Measurements from ENCODE around the gene SHISAL1.

SHISAL1 gene

DNA sequence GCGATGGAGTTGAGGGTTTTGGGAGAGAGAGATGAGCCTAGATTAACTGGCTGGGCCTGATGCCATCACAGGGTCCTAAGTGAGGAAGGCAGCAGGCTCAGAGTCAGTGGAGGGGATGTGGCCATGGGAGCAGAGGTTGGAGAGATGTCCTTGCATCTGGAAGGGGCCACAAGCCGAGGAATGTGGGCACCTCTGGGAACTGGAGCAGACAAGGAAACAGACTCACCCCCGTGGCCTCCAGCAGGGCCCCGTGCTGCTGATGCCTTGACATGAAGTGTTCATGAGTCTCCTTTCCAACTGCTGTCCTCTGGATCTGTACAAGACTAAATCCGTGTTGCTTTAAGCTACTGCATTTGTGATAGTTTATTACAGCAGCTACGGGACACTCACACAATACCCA is 49.2 kb downstream of the SHISAL1 start (continued):
- TF ChIP-seq CREB5 (CRISPR knock-in tag; IDR thresholded peaks at IDR 0.05; ENCODE audit: low read depth) (no peak), ZNF8 (CRISPR knock-in tag; IDR thresholded peaks at IDR 0.05) (no peak), TCF4 (CRISPR knock-in tag; IDR thresholded peaks at IDR 0.05; ENCODE audit: borderline replicate concordance) (no peak)

GRCh38 chr22:44261861-44262595 is 50.7 kb downstream of the SHISAL1 start:
- ATAC-seq: peak; percentile 18; the same call in 2 of the 3 replicates
- TF ChIP-seq ISL1 (CRISPR knock-in tag; IDR thresholded peaks at IDR 0.05) (no peak), PPARA (CRISPR knock-in tag; IDR thresholded peaks at IDR 0.05; ENCODE audit: borderline replicate concordance) (no peak), OSR1 (CRISPR knock-in tag; IDR thresholded peaks at IDR 0.05) (no peak), GLIS3 (CRISPR knock-in tag; IDR thresholded peaks at IDR 0.05) (no peak), CSDC2 (CRISPR knock-in tag; IDR thresholded peaks at IDR 0.05) (no peak), ZFP30 (CRISPR knock-in tag; IDR thresholded peaks at IDR 0.05) (no peak), CSRNP3 (CRISPR knock-in tag; IDR thresholded peaks at IDR 0.05) (no peak), SNAI2 (CRISPR knock-in tag; IDR thresholded peaks at IDR 0.05) (no peak), BACH2 (CRISPR knock-in tag; IDR thresholded peaks at IDR 0.05; ENCODE audit: borderline replicate concordance) (no peak), TOX (CRISPR knock-in tag; IDR thresholded peaks at IDR 0.05; ENCODE audit: borderline replicate concordance) (no peak), ESRRG (CRISPR knock-in tag; IDR thresholded peaks at IDR 0.05) (no peak), ARNTL (CRISPR knock-in tag; IDR thresholded peaks at IDR 0.05; ENCODE audit: borderline replicate concordance, low read depth) (no peak), RARB (CRISPR knock-in tag; IDR thresholded peaks at IDR 0.05) (no peak), ZNF565 (CRISPR knock-in tag; conservative IDR thresholded peaks at IDR 0.05; ENCODE audit: low read depth) (no peak), ZFP3 (CRISPR knock-in tag; IDR thresholded peaks at IDR 0.05) (no peak), ZC3H10 (CRISPR knock-in tag; IDR thresholded peaks at IDR 0.05) (no peak)
- TF ChIP-seq, protein P1, sequence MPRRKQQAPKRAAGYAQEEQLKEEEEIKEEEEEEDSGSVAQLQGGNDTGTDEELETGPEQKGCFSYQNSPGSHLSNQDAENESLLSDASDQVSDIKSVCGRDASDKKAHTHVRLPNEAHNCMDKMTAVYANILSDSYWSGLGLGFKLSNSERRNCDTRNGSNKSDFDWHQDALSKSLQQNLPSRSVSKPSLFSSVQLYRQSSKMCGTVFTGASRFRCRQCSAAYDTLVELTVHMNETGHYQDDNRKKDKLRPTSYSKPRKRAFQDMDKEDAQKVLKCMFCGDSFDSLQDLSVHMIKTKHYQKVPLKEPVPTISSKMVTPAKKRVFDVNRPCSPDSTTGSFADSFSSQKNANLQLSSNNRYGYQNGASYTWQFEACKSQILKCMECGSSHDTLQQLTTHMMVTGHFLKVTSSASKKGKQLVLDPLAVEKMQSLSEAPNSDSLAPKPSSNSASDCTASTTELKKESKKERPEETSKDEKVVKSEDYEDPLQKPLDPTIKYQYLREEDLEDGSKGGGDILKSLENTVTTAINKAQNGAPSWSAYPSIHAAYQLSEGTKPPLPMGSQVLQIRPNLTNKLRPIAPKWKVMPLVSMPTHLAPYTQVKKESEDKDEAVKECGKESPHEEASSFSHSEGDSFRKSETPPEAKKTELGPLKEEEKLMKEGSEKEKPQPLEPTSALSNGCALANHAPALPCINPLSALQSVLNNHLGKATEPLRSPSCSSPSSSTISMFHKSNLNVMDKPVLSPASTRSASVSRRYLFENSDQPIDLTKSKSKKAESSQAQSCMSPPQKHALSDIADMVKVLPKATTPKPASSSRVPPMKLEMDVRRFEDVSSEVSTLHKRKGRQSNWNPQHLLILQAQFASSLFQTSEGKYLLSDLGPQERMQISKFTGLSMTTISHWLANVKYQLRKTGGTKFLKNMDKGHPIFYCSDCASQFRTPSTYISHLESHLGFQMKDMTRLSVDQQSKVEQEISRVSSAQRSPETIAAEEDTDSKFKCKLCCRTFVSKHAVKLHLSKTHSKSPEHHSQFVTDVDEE (CRISPR knock-in tag; IDR thresholded peaks at IDR 0.05): no peak
- TF ChIP-seq, protein P2, sequence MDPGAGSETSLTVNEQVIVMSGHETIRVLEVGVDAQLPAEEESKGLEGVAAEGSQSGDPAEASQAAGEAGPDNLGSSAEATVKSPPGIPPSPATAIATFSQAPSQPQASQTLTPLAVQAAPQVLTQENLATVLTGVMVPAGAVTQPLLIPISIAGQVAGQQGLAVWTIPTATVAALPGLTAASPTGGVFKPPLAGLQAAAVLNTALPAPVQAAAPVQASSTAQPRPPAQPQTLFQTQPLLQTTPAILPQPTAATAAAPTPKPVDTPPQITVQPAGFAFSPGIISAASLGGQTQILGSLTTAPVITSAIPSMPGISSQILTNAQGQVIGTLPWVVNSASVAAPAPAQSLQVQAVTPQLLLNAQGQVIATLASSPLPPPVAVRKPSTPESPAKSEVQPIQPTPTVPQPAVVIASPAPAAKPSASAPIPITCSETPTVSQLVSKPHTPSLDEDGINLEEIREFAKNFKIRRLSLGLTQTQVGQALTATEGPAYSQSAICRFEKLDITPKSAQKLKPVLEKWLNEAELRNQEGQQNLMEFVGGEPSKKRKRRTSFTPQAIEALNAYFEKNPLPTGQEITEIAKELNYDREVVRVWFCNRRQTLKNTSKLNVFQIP (CRISPR knock-in tag; IDR thresholded peaks at IDR 0.05; ENCODE audit: borderline replicate concordance, low read depth): no peak

GRCh38 chr22:44261164-44261860 is 51.4 kb downstream of the SHISAL1 start:
- ATAC-seq: no peak
- peak; percentile 85 for TF ChIP-seq ZFP3 (CRISPR knock-in tag; IDR thresholded peaks at IDR 0.05)
- no peak for TF ChIP-seq BACH2 (CRISPR knock-in tag; IDR thresholded peaks at IDR 0.05; ENCODE audit: borderline replicate concordance)
